Midbrain (tissue), 1 donor: ENCODE results near the gene RPL26.
"Not testable (repeated sequence)": the region's sequence is repeated elsewhere in the genome, so short reads cannot be mapped to it uniquely, and the experiment has no call there.

Source experiments
- DNase-seq: peaks from one replicate; lab custom pipeline; 2025; lab: John Stamatoyannopoulos, UW

RPL26 gene

GRCh38 chr17:8394497-8394896 is 11.5 kb upstream of the RPL26 start:
- not testable (repeated sequence) for DNase-seq

GRCh38 chr17:8393470-8394231 is 10.7 kb upstream of the RPL26 start:
- DNase-seq, result no peak

GRCh38 chr17:8392674-8393469 is 9.9 kb upstream of the RPL26 start:
- no peak for DNase-seq

GRCh38 chr17:8392274-8392673 is 9.3 kb upstream of the RPL26 start:
- no peak for DNase-seq

DNA sequence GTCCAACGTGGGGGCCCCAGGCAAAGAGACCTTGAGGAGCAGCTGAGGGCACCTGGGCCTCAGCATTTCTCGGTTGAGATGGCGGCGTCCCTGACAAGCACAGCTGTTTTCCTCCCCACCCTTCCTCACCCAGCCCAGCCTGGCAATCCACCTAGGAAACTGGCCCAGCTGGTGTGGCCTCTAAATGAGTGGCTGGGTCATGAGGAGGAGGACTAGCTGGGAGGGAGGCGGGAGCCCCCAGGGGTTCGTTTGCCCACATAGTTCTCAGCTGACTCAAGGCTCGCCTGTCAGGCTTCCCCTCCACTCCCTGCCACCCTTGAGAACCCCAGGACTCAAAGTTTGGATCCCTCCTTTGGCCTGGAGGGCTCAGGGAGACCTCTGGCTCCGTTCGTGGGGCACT is 8.7 kb upstream of the RPL26 start:
- no peak for DNase-seq

- no peak for DNase-seq
These were observed 5.1 kb upstream of the RPL26 start for GRCh38 chr17:8387914-8388651.

DNA sequence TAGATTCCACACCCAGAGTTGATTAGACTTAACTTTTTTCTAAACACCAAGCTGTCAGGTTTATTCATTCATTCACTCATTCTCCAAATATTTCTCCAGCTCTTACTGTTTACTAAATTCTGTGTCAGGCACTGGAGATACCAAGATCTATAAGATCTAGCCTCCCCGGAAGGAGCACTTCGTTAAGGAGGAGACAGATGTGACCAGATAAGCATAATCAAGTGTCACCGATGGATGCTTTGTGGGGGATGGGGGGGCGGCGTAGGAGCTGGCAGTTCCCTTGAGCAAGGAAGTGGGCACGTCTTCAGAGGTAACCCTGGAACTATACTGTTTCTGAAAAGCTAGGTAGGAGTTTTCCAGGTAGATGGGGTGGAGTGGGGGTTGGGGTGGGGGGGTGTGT is 3.8 kb upstream of the RPL26 start:
- no peak for DNase-seq

DNA sequence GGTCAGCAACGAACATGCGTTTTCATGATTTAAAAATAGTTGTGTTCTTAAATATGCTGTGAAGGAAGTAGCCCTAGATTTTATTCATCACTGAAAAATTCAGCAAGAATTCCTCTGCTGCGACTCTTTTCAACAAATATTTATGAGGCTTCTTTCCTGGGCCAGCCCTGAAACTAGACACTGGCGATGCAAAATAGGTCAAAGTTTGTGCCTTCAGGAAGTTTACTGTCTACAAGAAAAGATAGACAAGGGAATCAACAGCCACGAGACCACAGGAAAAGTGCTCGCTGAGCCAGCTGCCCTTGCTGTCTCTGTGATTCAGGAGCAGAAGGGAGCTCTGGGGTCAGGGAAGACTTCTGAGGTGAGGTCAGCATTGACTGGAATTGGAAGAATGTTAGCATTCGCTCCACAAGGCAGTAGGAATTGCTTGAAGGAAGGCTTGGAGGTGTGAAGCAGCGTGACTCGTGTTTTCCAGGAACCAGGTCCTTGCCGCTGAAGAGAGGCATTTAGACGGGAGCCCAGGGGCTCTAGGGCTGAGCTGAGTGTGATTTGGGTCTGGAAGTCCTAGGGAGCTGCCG is 1.9 kb upstream of the RPL26 start:
- no peak for DNase-seq

- DNase-seq, result no peak
These were observed 182 bp downstream of the RPL26 start for GRCh38 chr17:8382880-8383142.

GRCh38 chr17:8382052-8382879 is 727 bp downstream of the RPL26 start:
- DNase-seq, result no peak

DNA sequence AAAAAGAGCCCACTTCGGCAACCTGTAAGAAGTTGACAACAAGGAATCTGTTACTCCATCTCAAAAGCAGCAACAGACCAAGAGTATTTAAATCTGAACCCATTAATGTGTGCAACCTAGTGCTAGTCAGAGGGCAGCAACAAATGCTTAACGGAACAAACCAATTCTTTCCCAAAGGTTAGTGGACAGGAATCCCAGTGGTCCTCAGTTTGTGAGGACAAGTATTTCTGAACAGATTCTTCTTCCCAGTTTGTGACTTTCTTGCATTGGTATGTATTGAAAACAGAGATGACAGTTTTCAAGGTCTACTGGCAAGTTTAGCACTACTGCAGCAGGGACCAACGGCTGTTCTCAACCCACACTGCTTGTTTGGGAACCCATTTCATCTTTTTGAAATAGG is 2.9 kb downstream of the RPL26 start:
- DNase-seq, result no peak

DNA sequence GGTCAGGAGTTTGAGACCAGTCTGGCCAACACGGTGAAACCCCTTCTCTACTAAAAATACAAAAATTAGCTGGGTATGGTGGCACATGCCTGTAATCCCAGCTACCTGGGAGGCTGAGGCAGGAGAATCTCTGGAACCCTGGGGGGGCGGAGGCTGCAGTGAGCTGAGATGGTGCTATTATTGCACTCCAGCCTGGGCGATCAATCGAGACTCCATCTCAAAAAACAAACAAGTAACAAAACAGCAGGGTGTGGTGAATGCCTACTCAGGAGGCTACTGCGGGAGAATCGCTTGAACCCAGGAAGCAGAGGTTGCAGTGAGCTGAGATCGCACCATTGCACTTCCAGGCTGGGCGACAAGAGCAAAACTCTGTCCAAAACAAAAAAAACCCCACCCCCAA is 4.9 kb downstream of the RPL26 start:
- not testable (repeated sequence) for DNase-seq

DNA sequence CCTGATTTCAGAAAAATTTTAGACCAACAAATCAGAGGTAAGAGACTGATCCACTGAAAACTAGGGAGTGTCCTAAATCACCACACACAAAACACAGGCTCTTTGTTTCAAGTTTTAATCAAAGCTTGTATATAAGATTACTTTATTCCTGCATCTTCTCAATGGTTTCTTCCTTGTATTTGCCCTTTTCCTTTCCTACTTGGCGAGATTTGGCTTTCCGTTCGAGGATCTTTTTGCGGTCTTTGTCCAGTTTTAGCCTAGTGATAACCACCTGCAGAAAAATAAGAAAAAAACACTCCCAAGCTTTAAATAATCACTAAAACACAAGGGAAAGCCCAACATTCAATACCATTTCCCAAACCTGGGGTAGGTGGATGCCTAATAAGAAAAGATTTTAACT is 5.6 kb downstream of the RPL26 start:
- DNase-seq, result no peak

- peak; percentile 91 for DNase-seq
These were observed 6.5 kb downstream of the RPL26 start, which contains the start of gene KRABD2 for GRCh38 chr17:8376271-8377067. Gene KRABD2, minus strand, starts transcription at chr17:8376704.

- no peak for DNase-seq
These were observed 7.2 kb downstream of the RPL26 start for GRCh38 chr17:8375738-8376259.

- DNase-seq, result not testable (repeated sequence)
These were observed 9.1 kb downstream of the RPL26 start for GRCh38 chr17:8373856-8374255.

DNA sequence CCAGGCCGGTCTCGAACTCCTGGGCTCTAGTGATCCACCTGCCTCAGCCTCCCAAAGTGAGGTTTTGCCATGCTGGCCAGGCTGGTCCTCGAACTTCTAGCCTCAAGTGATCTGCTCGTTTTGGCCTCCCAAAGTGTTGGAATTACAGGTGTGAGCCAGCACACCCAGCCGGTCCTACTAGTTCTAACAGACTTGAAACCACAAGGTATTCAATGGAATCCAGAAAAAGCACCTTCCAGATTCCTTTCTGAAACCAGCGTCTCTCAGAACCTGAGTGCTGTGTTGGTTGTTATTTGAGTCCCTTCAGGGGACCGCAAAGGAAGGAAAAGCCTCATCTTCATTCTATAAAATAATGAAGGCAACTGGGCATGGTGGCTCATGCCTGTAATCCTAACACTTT is 10.6 kb downstream of the RPL26 start:
- no peak for DNase-seq

GRCh38 chr17:8371786-8372185 is 11.2 kb downstream of the RPL26 start:
- DNase-seq, result no peak

- no peak for DNase-seq
These were observed 13.0 kb downstream of the RPL26 start for GRCh38 chr17:8369944-8370343.

DNA sequence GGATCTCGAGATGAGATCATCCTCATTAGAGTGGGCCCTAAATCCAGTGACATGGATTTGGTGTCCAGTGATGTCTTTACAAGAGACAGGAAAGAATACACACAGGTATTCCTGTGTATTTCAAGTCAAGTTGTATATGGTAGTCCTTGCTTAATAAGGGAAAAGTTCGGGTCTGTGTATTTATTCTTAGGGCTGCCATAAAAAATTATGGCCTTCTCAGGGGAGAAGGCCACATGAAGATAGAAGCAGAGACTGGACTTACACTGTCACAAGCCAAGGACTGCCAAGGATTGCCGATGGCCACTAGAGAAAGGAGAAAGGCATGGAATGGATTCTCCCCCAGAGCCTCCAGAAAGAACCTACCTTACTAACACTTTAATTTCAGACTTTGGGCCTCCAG is 14.8 kb downstream of the RPL26 start:
- no peak for DNase-seq

GRCh38 chr17:8366231-8366630 is 16.8 kb downstream of the RPL26 start:
- DNase-seq, result no peak
